B cell (primary cell): ENCODE results near the gene SWAP70.

Experiments
- EZH2 ChIP-seq: IDR thresholded peaks from 2 replicates; pipeline ENCODE4 v1.6.1; 2012; ENCODE audit warnings: borderline replicate concordance, low read depth, mild to moderate bottlenecking, moderate library complexity, low read length; ENCODE audit not compliant: insufficient read depth, poor library complexity, severe bottlenecking
- TF ChIP-seq, protein P1 (sequence below): fragments of 200-600 bp; IDR thresholded peaks from one replicate; pipeline ENCODE4 v1.8.0; 2022; ENCODE audit warnings: antibody characterized with exemption, mild to moderate bottlenecking

DNA sequence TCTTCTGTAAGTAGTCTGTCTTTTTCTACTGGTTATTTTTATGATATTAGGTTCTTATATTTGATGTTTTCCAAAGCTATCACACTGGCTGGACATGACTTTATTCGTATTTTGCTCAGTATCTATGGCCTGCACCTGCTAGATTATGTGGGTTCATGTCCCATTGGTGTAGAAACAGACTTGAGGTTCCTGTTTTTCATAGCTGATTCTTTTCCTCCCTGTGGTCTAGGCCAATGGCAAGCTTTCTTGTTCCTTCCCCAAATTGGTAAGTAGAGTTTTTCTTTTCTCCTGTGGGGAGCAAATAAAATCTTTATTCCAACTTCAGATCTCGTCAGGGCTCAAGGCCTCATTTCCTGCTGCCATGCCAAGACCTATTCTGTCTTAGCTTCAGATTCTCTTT, 30.2 kb upstream of the SWAP70 start:
- no peak for TF ChIP-seq EZH2
- TF ChIP-seq, protein P1, sequence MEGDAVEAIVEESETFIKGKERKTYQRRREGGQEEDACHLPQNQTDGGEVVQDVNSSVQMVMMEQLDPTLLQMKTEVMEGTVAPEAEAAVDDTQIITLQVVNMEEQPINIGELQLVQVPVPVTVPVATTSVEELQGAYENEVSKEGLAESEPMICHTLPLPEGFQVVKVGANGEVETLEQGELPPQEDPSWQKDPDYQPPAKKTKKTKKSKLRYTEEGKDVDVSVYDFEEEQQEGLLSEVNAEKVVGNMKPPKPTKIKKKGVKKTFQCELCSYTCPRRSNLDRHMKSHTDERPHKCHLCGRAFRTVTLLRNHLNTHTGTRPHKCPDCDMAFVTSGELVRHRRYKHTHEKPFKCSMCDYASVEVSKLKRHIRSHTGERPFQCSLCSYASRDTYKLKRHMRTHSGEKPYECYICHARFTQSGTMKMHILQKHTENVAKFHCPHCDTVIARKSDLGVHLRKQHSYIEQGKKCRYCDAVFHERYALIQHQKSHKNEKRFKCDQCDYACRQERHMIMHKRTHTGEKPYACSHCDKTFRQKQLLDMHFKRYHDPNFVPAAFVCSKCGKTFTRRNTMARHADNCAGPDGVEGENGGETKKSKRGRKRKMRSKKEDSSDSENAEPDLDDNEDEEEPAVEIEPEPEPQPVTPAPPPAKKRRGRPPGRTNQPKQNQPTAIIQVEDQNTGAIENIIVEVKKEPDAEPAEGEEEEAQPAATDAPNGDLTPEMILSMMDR = no peak
